ENCODE results near the gene EPS8L2. TPM values are rescaled to one million over a fixed set of nuclear protein-coding genes. Genes with fewer than 3 reads are reported as not detected.
A peak's percentile ranks its signal among the peaks of the same experiment; 100 is the strongest.

The EPS8L2 gene
- total and polyA plus RNA-seq, 9 of the 15 experiments (the other 6 are each of a cell fraction or from before 2014, with no cell fraction given), result 0.75 to 17.0 (median 3.7) TPM

DNA sequence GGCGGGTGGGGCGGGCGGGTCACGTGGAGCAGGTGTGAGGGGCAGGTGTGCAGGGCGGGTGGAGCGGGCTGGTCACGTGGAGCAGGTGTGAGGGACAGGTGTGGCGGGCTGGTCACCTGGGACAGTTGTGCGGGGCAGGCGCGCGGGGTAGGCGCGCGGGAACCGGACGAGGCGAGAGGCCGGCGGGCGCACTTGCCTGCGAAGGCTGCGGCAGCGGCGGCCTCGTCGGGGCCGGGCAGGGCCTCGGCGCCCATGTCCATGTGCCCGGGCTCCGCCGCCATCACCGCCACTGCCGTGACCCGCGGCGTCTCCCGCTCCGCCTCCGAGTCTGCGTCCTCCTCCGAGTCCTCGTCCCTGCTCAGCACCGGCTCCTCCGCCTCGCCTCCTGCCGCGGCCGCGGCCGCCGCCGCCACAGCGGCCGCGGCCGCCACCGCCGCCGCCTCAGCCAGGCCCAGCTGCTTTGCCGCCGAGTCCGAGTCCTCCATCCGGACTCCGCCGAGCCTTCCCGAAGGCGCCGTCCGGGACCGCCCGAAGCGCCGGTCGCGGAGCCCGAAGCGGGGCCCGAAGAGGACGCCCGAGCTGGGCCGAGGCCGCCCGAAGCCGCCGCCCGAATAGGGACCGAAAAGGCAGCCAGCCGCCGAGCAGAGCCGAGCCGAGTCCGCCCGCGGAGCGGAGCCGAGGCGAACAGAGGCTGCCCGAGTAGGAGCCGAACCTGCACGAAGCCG lies 11.3 kb upstream of the EPS8L2 start, which contains the start of gene DEAF1 (continued):
- TF ChIP-seq, protein P1, sequence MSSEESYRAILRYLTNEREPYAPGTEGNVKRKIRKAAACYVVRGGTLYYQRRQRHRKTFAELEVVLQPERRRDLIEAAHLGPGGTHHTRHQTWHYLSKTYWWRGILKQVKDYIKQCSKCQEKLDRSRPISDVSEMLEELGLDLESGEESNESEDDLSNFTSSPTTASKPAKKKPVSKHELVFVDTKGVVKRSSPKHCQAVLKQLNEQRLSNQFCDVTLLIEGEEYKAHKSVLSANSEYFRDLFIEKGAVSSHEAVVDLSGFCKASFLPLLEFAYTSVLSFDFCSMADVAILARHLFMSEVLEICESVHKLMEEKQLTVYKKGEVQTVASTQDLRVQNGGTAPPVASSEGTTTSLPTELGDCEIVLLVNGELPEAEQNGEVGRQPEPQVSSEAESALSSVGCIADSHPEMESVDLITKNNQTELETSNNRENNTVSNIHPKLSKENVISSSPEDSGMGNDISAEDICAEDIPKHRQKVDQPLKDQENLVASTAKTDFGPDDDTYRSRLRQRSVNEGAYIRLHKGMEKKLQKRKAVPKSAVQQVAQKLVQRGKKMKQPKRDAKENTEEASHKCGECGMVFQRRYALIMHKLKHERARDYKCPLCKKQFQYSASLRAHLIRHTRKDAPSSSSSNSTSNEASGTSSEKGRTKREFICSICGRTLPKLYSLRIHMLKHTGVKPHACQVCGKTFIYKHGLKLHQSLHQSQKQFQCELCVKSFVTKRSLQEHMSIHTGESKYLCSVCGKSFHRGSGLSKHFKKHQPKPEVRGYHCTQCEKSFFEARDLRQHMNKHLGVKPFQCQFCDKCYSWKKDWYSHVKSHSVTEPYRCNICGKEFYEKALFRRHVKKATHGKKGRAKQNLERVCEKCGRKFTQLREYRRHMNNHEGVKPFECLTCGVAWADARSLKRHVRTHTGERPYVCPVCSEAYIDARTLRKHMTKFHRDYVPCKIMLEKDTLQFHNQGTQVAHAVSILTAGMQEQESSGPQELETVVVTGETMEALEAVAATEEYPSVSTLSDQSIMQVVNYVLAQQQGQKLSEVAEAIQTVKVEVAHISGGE (CRISPR knock-in tag; IDR thresholded peaks at IDR 0.05), result no peak
- TF ChIP-seq, protein P2, sequence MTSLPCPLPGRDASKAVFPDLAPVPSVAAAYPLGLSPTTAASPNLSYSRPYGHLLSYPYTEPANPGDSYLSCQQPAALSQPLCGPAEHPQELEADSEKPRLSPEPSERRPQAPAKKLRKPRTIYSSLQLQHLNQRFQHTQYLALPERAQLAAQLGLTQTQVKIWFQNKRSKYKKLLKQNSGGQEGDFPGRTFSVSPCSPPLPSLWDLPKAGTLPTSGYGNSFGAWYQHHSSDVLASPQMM (CRISPR knock-in tag; IDR thresholded peaks at IDR 0.05), result no peak
- TF ChIP-seq FUS (optimal IDR thresholded peaks at IDR 0.05; ENCODE audit: low read depth, low read length) (no peak), NCOA2 (IDR thresholded peaks at IDR 0.05; ENCODE audit: partially characterized antibody in 2 of 2) (no peak), TCF7L2 (IDR thresholded peaks at IDR 0.05; ENCODE audit: low read depth, low read length) (no peak), NR2C2 (CRISPR knock-in tag; IDR thresholded peaks at IDR 0.05) (peak; percentile 66), NR2C2 (tag; IDR thresholded peaks at IDR 0.05) (no peak), ZNF165 (CRISPR knock-in tag; IDR thresholded peaks at IDR 0.05; ENCODE audit: borderline replicate concordance) (no peak), ETV1 (tag; conservative IDR thresholded peaks at IDR 0.05; ENCODE audit: low read depth) (no peak), ZNF76 (CRISPR knock-in tag; IDR thresholded peaks at IDR 0.05; ENCODE audit: borderline replicate concordance) (0 out of 2 replicates have a peak, but pooled peaks have one; percentile 57), NR3C1 (CRISPR knock-in tag; IDR thresholded peaks at IDR 0.05) (0 out of 2 replicates have a peak, but pooled peaks have one; percentile 53), KDM2B (CRISPR knock-in tag; IDR thresholded peaks at IDR 0.05) (no peak), SMARCB1 (IDR thresholded peaks at IDR 0.05; ENCODE audit: insufficient read length, low read depth) (no peak), YBX1 (IDR thresholded peaks at IDR 0.05) (no peak), SNIP1 (IDR thresholded peaks at IDR 0.05; ENCODE audit: low read depth) (no peak)
- TF ChIP-seq, protein P3, sequence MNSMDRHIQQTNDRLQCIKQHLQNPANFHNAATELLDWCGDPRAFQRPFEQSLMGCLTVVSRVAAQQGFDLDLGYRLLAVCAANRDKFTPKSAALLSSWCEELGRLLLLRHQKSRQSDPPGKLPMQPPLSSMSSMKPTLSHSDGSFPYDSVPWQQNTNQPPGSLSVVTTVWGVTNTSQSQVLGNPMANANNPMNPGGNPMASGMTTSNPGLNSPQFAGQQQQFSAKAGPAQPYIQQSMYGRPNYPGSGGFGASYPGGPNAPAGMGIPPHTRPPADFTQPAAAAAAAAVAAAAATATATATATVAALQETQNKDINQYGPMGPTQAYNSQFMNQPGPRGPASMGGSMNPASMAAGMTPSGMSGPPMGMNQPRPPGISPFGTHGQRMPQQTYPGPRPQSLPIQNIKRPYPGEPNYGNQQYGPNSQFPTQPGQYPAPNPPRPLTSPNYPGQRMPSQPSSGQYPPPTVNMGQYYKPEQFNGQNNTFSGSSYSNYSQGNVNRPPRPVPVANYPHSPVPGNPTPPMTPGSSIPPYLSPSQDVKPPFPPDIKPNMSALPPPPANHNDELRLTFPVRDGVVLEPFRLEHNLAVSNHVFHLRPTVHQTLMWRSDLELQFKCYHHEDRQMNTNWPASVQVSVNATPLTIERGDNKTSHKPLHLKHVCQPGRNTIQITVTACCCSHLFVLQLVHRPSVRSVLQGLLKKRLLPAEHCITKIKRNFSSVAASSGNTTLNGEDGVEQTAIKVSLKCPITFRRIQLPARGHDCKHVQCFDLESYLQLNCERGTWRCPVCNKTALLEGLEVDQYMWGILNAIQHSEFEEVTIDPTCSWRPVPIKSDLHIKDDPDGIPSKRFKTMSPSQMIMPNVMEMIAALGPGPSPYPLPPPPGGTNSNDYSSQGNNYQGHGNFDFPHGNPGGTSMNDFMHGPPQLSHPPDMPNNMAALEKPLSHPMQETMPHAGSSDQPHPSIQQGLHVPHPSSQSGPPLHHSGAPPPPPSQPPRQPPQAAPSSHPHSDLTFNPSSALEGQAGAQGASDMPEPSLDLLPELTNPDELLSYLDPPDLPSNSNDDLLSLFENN (IDR thresholded peaks at IDR 0.05; ENCODE audit: low read depth in 2 of 2, low read length in 2 of 2), result no peak
- TF ChIP-seq, protein P4, sequence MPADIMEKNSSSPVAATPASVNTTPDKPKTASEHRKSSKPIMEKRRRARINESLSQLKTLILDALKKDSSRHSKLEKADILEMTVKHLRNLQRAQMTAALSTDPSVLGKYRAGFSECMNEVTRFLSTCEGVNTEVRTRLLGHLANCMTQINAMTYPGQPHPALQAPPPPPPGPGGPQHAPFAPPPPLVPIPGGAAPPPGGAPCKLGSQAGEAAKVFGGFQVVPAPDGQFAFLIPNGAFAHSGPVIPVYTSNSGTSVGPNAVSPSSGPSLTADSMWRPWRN (IDR thresholded peaks at IDR 0.05; ENCODE audit: low read depth), result no peak
- TF ChIP-seq, protein P5, sequence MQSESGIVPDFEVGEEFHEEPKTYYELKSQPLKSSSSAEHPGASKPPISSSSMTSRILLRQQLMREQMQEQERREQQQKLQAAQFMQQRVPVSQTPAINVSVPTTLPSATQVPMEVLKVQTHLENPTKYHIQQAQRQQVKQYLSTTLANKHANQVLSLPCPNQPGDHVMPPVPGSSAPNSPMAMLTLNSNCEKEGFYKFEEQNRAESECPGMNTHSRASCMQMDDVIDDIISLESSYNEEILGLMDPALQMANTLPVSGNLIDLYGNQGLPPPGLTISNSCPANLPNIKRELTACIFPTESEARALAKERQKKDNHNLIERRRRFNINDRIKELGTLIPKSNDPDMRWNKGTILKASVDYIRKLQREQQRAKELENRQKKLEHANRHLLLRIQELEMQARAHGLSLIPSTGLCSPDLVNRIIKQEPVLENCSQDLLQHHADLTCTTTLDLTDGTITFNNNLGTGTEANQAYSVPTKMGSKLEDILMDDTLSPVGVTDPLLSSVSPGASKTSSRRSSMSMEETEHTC (IDR thresholded peaks at IDR 0.05), result no peak
